HepG2 (cell line): Measurements from ENCODE around the gene DHX16. TPM values are rescaled to one million over a fixed set of nuclear protein-coding genes. Genes with fewer than 3 reads are reported as not detected.

Experiments
- ARHGAP35 ChIP-seq: sonication (generic); formaldehyde crosslinking; IDR thresholded peaks from 2 replicates; pipeline ENCODE4 v1.9.0; 2022; ENCODE audit warnings: mild to moderate bottlenecking, inconsistent platforms, moderate library complexity, missing genetic modification reagents, borderline replicate concordance
- FOXJ3 ChIP-seq: sonication (generic); formaldehyde crosslinking; IDR thresholded peaks from 2 replicates; pipeline ENCODE4 v1.4.0; 2020; ENCODE audit warnings: missing genetic modification reagents, mild to moderate bottlenecking, borderline replicate concordance
- GATA4 ChIP-seq: sonication (generic); IDR thresholded peaks from 2 replicates; pipeline ENCODE4 v1.6.1; 2016; ENCODE audit warnings: antibody characterized with exemption, low read depth, borderline replicate concordance
- KLF13 ChIP-seq: sonication (generic); formaldehyde crosslinking; IDR thresholded peaks from 2 replicates; pipeline ENCODE4 v1.4.0; 2020; ENCODE audit warnings: mild to moderate bottlenecking, missing genetic modification reagents
- MATR3 ChIP-seq: sonication (generic); formaldehyde crosslinking; IDR thresholded peaks from 2 replicates; pipeline ENCODE4 v1.4.0; 2020; ENCODE audit warnings: missing genetic modification reagents
- NCOA1 ChIP-seq: sonication (generic); formaldehyde crosslinking; IDR thresholded peaks from 2 replicates; pipeline ENCODE4 v1.9.0; 2021; ENCODE audit warnings: missing genetic modification reagents
- RARG ChIP-seq: sonication (generic); formaldehyde crosslinking; IDR thresholded peaks from 2 replicates; pipeline ENCODE4 v1.4.0; 2020; ENCODE audit warnings: low read depth, mild to moderate bottlenecking, missing genetic modification reagents
- REST ChIP-seq, 2 experiments: IDR thresholded peaks; 2 replicates each; pipeline ENCODE4 v1.6.1; 2011 to 2012; ENCODE audit warnings: low read length in 2 of 2, borderline replicate concordance in 1 of 2, low read depth in 1 of 2, mild to moderate bottlenecking in 1 of 2, moderate library complexity in 1 of 2
- SNAPC2 ChIP-seq: sonication (generic); formaldehyde crosslinking; IDR thresholded peaks from 2 replicates; pipeline ENCODE4 v1.8.1; 2022; ENCODE audit warnings: mild to moderate bottlenecking, missing genetic modification reagents
- ZBTB40 ChIP-seq, 2 experiments: fragments of 450-650 bp in 1 of 2; sonication (generic) in 1 of 2; formaldehyde crosslinking in 1 of 2; IDR thresholded peaks; 2 replicates each; pipeline versions ENCODE4 v1.6.1 to v1.8.0; 2016 to 2022; ENCODE audit warnings: antibody characterized with exemption in 1 of 2, mild to moderate bottlenecking in 1 of 2, missing genetic modification reagents in 1 of 2
- ZBTB7B ChIP-seq: sonication (generic); formaldehyde crosslinking; IDR thresholded peaks from 2 replicates; pipeline ENCODE4 v1.4.0; 2020; ENCODE audit warnings: missing genetic modification reagents
- ZNF18 ChIP-seq: sonication (generic); formaldehyde crosslinking; IDR thresholded peaks from 2 replicates; pipeline ENCODE4 v1.8.0; 2022; ENCODE audit warnings: mild to moderate bottlenecking, missing genetic modification reagents; ENCODE audit not compliant: insufficient replicate concordance
- ZNF24 ChIP-seq: fragments of 450-650 bp; IDR thresholded peaks from 2 replicates; pipeline ENCODE4 v1.6.1; 2017; ENCODE audit warnings: antibody characterized with exemption, mild to moderate bottlenecking
- ZNF7 ChIP-seq: IDR thresholded peaks from 2 replicates; pipeline ENCODE4 v1.6.1; 2016; ENCODE audit warnings: missing biosample characterization, missing genetic modification reagents
- polyA plus RNA-seq, 8 experiments: library from polyadenylated mRNA; depleted of rRNA in 3 of 8; stranded (reverse) in 7 of 8; unstranded in 1 of 8; fragments of >200 nt; fragmentation: Illumina TruSeq in 4 of 8; extraction: Trizol in 4 of 8; gene quantifications; 2 replicates each; pipeline versions ENCODE4 v1.2.1 to v1.2.3, GENCODE V29; 2011 to 2016; ENCODE audit warnings: low read depth in 4 of 8, missing spikeins in 1 of 8, mixed read lengths in 1 of 8; ENCODE audit not compliant: insufficient read depth in 1 of 8
- total RNA-seq, 5 experiments: library from RNA; depleted of rRNA; stranded (reverse); fragments of >200 nt; fragmentation: Illumina TruSeq; extraction: Trizol; gene quantifications; 2 replicates each; pipeline ENCODE4 v1.2.3, GENCODE V29; 2016; ENCODE audit warnings: low read depth in 1 of 5

The DHX16 gene
- total and polyA plus RNA-seq, 2 of the 13 experiments (the other 11 are each of a cell fraction or from before 2014, with no cell fraction given), result 57.0 to 58.5 TPM

GRCh38 chr6:30717129-30717844, 44.5 kb upstream of the DHX16 start, which contains the start of gene MDC1 (continued):
- TF ChIP-seq ZBTB40 (IDR thresholded peaks at IDR 0.05) (no peak), ZBTB40 (CRISPR knock-in tag; IDR thresholded peaks at IDR 0.05) (peak; percentile 85), MATR3 (no peak), REST (IDR thresholded peaks at IDR 0.05; ENCODE audit: borderline replicate concordance in 1 of 2, low read depth in 1 of 2, low read length in 2 of 2) (peak in 1 of 2 experiments; percentile 75; a peak in 2 of 4 replicates), ZBTB7B (CRISPR knock-in tag) (peak; percentile 66; the same call in 1 of the 2 replicates), ZNF24 (no peak), NCOA1 (CRISPR knock-in tag) (no peak), GATA4 (no peak), KLF13 (CRISPR knock-in tag) (no peak; the same call in 1 of the 2 replicates), FOXJ3 (CRISPR knock-in tag) (peak; percentile 63; the same call in 1 of the 2 replicates), RARG (CRISPR knock-in tag) (peak; percentile 37; the same call in 1 of the 2 replicates), ZNF7 (CRISPR knock-in tag) (no peak), ZNF18 (CRISPR knock-in tag) (peak; percentile 59), ARHGAP35 (CRISPR knock-in tag) (no peak), SNAPC2 (CRISPR knock-in tag) (peak; percentile 97)
